Measurements from ENCODE around the gene C10orf143. TPM values are rescaled to one million over a fixed set of nuclear protein-coding genes. Genes with fewer than 3 reads are reported as not detected.

Gene C10orf143
- total RNA-seq, 1 donor from 2014 or later = 1.6 TPM

- peaks cover 22% of the 10 kb centered on the region for H3K27me3 Mint-ChIP-seq (ENCODE audit: insufficient read depth, low read depth)
- H2AFZ ChIP-seq (replicated peaks) = no peak overlapping the region
- no peak for TF ChIP-seq EZH2 (IDR thresholded peaks at IDR 0.05)
- no peak for TF ChIP-seq CTCF (IDR thresholded peaks at IDR 0.05)
- no peak for TF ChIP-seq EZH2phosphoT487 (IDR thresholded peaks at IDR 0.05)
- no peaks in the 10 kb centered on the region for H3K4me1 Mint-ChIP-seq
- no peaks in the 10 kb centered on the region for H3K36me3 Mint-ChIP-seq
- peaks cover 4% of the 10 kb centered on the region for H3K9me3 ChIP-seq (ENCODE audit: low read depth)
- H3K4me1 ChIP-seq = no peaks in the 10 kb centered on the region
- no peak overlapping the region for H3K27ac ChIP-seq
- no peaks in the 10 kb centered on the region for H3K36me3 ChIP-seq
- no peak overlapping the region for H3K4me2 ChIP-seq
- H3K9ac ChIP-seq = no peak overlapping the region
- DNase-seq (ENCODE audit: low spot score) = no peak
- peaks cover 22% of the 10 kb centered on the region for H3K9me3 Mint-ChIP-seq
- no peaks in the 10 kb centered on the region for H3F3A ChIP-seq (ENCODE audit: low read depth)
- no peaks in the 10 kb centered on the region for H3K79me2 ChIP-seq (ENCODE audit: low read depth)
- no peak overlapping the region for H3K4me3 ChIP-seq
- H3K4me3 Mint-ChIP-seq = no peak overlapping the region
- no peak overlapping the region for H3K27ac Mint-ChIP-seq
- H3K27me3 ChIP-seq = no peaks in the 10 kb centered on the region
- H4K20me1 ChIP-seq (ENCODE audit: low read depth) = no peaks in the 10 kb centered on the region
Measured at GRCh38 chr10:130053561-130053960, 57.1 kb downstream of the C10orf143 start.

GRCh38 chr10:130052193-130052592 is 58.4 kb downstream of the C10orf143 start:
- no peak for DNase-seq (ENCODE audit: low spot score)
- Mint-ChIP-seq H3K27ac (no peak overlapping the region), H3K4me3 (no peak overlapping the region), H3K36me3 (no peaks in the 10 kb centered on the region), H3K9me3 (peaks cover 21% of the 10 kb centered on the region), H3K4me1 (no peaks in the 10 kb centered on the region), H3K27me3 (ENCODE audit: insufficient read depth, low read depth) (peaks cover 22% of the 10 kb centered on the region)
- Histone ChIP-seq H3K4me3 (no peak overlapping the region), H3K36me3 (no peaks in the 10 kb centered on the region), H3K27me3 (no peaks in the 10 kb centered on the region), H3K4me2 (no peak overlapping the region), H3K27ac (no peak overlapping the region), H3K4me1 (no peaks in the 10 kb centered on the region), H3K79me2 (ENCODE audit: low read depth) (no peaks in the 10 kb centered on the region), H4K20me1 (ENCODE audit: low read depth) (no peaks in the 10 kb centered on the region), H3K9ac (no peak overlapping the region), H3F3A (ENCODE audit: low read depth) (no peaks in the 10 kb centered on the region), H2AFZ (replicated peaks) (no peak overlapping the region), H3K9me3 (ENCODE audit: low read depth) (peaks cover 4% of the 10 kb centered on the region)
- no peak for TF ChIP-seq EZH2 (IDR thresholded peaks at IDR 0.05)
- no peak for TF ChIP-seq CTCF (IDR thresholded peaks at IDR 0.05)
- TF ChIP-seq EZH2phosphoT487 (IDR thresholded peaks at IDR 0.05) = no peak

GRCh38 chr10:130050721-130051120 is 59.9 kb downstream of the C10orf143 start:
- Histone ChIP-seq H3K4me1 (no peaks in the 10 kb centered on the region), H3K4me3 (no peak overlapping the region), H3K27me3 (no peaks in the 10 kb centered on the region), H3K9ac (no peak overlapping the region), H3K4me2 (no peak overlapping the region), H3K79me2 (ENCODE audit: low read depth) (no peaks in the 10 kb centered on the region), H3K9me3 (ENCODE audit: low read depth) (peaks cover 4% of the 10 kb centered on the region), H3K36me3 (no peaks in the 10 kb centered on the region), H3K27ac (no peak overlapping the region), H2AFZ (replicated peaks) (no peak overlapping the region), H3F3A (ENCODE audit: low read depth) (no peaks in the 10 kb centered on the region), H4K20me1 (ENCODE audit: low read depth) (no peaks in the 10 kb centered on the region)
- TF ChIP-seq EZH2phosphoT487 (IDR thresholded peaks at IDR 0.05) (no peak), EZH2 (IDR thresholded peaks at IDR 0.05) (no peak), CTCF (IDR thresholded peaks at IDR 0.05) (no peak)
- H3K27ac Mint-ChIP-seq = no peak overlapping the region
- H3K4me1 Mint-ChIP-seq = no peaks in the 10 kb centered on the region
- H3K36me3 Mint-ChIP-seq = no peaks in the 10 kb centered on the region
- H3K9me3 Mint-ChIP-seq = peaks cover 12% of the 10 kb centered on the region
- peaks cover 15% of the 10 kb centered on the region for H3K27me3 Mint-ChIP-seq (ENCODE audit: insufficient read depth, low read depth)
- no peak overlapping the region for H3K4me3 Mint-ChIP-seq
- no peak for DNase-seq (ENCODE audit: low spot score)
